Osteocyte (in vitro differentiated cells): ENCODE results near the gene HOXD12. TPM values are rescaled to one million over a fixed set of nuclear protein-coding genes. Genes with fewer than 3 reads are reported as not detected.

Source experiments
- DNase-seq: peaks from one replicate; pipeline ENCODE4 v3.0.0; 2021; ENCODE audit warnings: mixed read lengths; ENCODE audit not compliant: unreplicated experiment; ENCODE audit errors: extremely low spot score
- H3K27ac Mint-ChIP-seq: one replicate; pipeline ENCODE4 v1.8.0; 2021; ENCODE audit warnings: mild to moderate bottlenecking, mixed read lengths; ENCODE audit not compliant: unreplicated experiment
- H3K27me3 Mint-ChIP-seq: one replicate; pipeline ENCODE4 v1.8.0; 2021; ENCODE audit warnings: mixed read lengths; ENCODE audit not compliant: unreplicated experiment
- H3K36me3 Mint-ChIP-seq: one replicate; pipeline ENCODE4 v1.8.0; 2021; ENCODE audit warnings: mixed read lengths; ENCODE audit not compliant: unreplicated experiment
- H3K4me1 Mint-ChIP-seq: one replicate; pipeline ENCODE4 v1.8.0; 2021; ENCODE audit warnings: mixed read lengths; ENCODE audit not compliant: unreplicated experiment
- H3K4me3 Mint-ChIP-seq: one replicate; pipeline ENCODE4 v1.8.0; 2021; ENCODE audit warnings: mild to moderate bottlenecking, moderate library complexity, mixed read lengths; ENCODE audit not compliant: unreplicated experiment
- H3K9me3 Mint-ChIP-seq: one replicate; pipeline ENCODE4 v1.8.0; 2021; ENCODE audit warnings: mixed read lengths; ENCODE audit not compliant: unreplicated experiment
- CTCF ChIP-seq: fragments of 200-600 bp; sonication (generic); IDR thresholded peaks from 2 replicates; pipeline ENCODE4 v1.5.0; 2021; ENCODE audit warnings: antibody characterized with exemption, mild to moderate bottlenecking, moderate library complexity
- total RNA-seq: library from RNA; stranded (reverse); gene quantifications from 2 replicates; pipeline ENCODE4 v1.2.1, GENCODE V29; 2021

HOXD12 gene
- total RNA-seq, 1 donor from 2014 or later, result not detected

GRCh38 chr2:176081376-176081836, 18.2 kb upstream of the HOXD12 start:
- Mint-ChIP-seq H3K4me3 (no peak overlapping the region), H3K4me1 (peaks cover 26% of the 10 kb centered on the region), H3K27ac (no peak overlapping the region), H3K9me3 (no peaks in the 10 kb centered on the region), H3K36me3 (no peaks in the 10 kb centered on the region), H3K27me3 (peaks cover 84% of the 10 kb centered on the region)
- DNase-seq, result no peak
- no peak for TF ChIP-seq CTCF

- TF ChIP-seq CTCF, result no peak
- Mint-ChIP-seq H3K27ac (no peak overlapping the region), H3K9me3 (no peaks in the 10 kb centered on the region), H3K4me3 (no peak overlapping the region), H3K27me3 (peaks cover 84% of the 10 kb centered on the region), H3K36me3 (no peaks in the 10 kb centered on the region), H3K4me1 (peaks cover 27% of the 10 kb centered on the region)
- no peak for DNase-seq
Measured at GRCh38 chr2:176081837-176082524, 17.6 kb upstream of the HOXD12 start.

GRCh38 chr2:176082525-176082823, 17.1 kb upstream of the HOXD12 start:
- no peaks in the 10 kb centered on the region for H3K9me3 Mint-ChIP-seq
- TF ChIP-seq CTCF, result no peak
- H3K27me3 Mint-ChIP-seq, result peaks cover 84% of the 10 kb centered on the region
- DNase-seq, result no peak
- peaks cover 27% of the 10 kb centered on the region for H3K4me1 Mint-ChIP-seq
- H3K36me3 Mint-ChIP-seq, result no peaks in the 10 kb centered on the region
- no peak overlapping the region for H3K4me3 Mint-ChIP-seq
- H3K27ac Mint-ChIP-seq, result no peak overlapping the region

- peaks cover 87% of the 10 kb centered on the region for H3K27me3 Mint-ChIP-seq
- H3K9me3 Mint-ChIP-seq, result no peaks in the 10 kb centered on the region
- no peak for DNase-seq
- no peak overlapping the region for H3K4me3 Mint-ChIP-seq
- peak overlapping the region; percentile 16 for H3K27ac Mint-ChIP-seq
- no peaks in the 10 kb centered on the region for H3K36me3 Mint-ChIP-seq
- no peak for TF ChIP-seq CTCF
- peaks cover 29% of the 10 kb centered on the region for H3K4me1 Mint-ChIP-seq
Measured at GRCh38 chr2:176082824-176083751, 16.5 kb upstream of the HOXD12 start.

GRCh38 chr2:176083796-176084261, 15.8 kb upstream of the HOXD12 start, which contains the start of gene EVX2:
TSS of gene EVX2 (minus strand) at chr2:176083962. CDS start at chr2:176083776, 186 bp downstream.
- Mint-ChIP-seq H3K27ac (peak within 1 kb of the TSS; percentile 16), H3K4me3 (no peak within 1 kb of the TSS), H3K36me3 (no peaks in the 10 kb centered on the region), H3K9me3 (no peaks in the 10 kb centered on the region), H3K4me1 (peaks cover 33% of the 10 kb centered on the region), H3K27me3 (peaks cover 87% of the 10 kb centered on the region)
- no peak for TF ChIP-seq CTCF
- DNase-seq, result no peak
